CD4-positive, alpha-beta T cell treated with Interleukin-12 subunit alpha and Interleukin-12 subunit beta, for 1 hour (primary cell): Measurements from ENCODE around the gene DUSP23.

Experiments used
- DNase-seq: peaks from one replicate; pipeline ENCODE4 v3.0.0-alpha.2; 2020

DUSP23 gene

DNA sequence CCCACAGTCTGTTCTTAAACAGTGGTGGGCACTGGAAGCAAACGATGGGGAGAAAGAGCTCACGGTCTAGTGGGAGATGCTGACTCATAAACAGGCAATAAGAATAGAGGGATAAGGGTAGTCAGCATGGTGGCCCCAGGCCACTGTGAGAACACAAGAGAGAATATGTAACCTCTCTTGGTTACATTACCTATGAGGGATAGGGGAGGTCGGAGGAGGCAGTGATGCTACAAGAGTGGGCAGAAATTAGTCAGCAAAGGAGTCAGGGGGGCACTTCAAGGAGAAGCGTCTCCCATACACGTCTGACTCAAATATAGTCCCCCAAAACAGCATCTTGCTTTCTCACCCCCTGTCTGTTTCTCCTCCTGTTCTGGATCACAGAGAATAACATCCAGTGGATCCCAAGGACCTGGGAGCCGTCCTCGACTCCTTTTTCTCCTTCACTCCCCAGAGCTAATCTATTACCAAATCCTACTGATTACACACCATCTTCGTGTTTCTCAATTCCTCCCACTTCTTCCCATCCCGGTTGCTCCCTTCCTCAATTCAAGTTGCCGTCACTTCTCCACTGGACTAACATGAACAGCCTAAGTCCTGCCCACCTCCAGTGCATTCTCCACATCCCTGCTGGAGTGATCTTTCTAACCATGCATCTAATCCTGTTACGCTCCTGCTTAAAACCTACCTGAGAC is 48.0 kb downstream of the DUSP23 start:
- DNase-seq, result no peak

DNA sequence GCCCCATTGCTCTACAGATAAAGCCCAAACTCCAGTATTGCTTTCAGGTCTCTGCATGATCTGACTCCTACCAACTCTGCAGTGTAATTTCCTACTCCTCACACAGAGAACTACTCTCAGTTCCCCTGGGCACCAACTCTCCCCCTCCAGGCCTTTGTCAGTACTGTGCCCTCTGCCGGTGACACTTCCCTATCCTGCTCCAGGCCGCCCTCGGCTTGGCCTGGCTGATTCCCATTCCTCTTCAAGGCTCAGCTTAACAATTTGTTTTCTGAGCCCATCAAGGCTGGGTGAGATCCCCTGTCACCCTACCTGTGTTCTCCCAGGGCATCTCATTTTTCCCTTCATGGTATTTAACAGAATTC is 48.5 kb downstream of the DUSP23 start:
- DNase-seq, result peak; percentile 13

DNA sequence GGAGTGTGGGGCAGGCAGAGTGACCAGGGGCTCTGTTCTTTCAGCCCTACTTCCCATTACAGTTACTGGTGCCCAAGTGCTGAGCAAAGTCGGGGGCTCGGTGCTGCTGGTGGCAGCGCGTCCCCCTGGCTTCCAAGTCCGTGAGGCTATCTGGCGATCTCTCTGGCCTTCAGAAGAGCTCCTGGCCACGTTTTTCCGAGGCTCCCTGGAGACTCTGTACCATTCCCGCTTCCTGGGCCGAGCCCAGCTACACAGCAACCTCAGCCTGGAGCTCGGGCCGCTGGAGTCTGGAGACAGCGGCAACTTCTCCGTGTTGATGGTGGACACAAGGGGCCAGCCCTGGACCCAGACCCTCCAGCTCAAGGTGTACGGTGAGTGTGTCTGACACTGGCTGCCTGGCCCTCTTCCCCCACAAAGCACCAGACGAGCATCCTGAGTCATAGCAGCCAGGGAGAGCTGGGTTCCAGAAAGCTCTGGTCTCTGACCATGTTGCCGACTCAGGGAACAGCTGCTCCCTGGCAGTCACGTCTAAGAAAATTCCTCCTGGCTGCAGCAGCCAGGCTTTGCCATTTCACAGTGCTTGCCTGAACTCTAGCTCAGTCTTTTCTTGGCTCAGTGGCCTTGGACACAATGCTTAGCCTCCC is 49.2 kb downstream of the DUSP23 start:
- DNase-seq, result no peak

DNA sequence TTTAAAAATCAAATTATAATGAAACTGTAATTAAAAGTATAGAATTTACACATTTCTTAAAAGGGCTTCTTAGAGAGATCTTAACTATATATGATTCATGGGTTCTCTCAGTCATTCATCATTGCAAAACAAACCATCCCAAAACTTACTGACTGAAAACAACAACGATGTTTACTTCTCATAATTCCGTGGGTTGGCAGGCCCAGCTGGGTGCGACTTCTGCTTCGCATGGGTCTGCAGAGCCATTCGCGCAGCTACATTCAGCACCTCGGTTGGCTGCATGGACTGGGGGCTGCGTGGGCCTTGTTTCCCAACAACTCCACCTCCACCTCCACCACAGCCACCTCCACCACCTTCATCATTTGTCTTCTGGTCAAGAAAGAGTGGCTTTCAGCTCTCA is 50.0 kb downstream of the DUSP23 start:
- DNase-seq, result no peak

DNA sequence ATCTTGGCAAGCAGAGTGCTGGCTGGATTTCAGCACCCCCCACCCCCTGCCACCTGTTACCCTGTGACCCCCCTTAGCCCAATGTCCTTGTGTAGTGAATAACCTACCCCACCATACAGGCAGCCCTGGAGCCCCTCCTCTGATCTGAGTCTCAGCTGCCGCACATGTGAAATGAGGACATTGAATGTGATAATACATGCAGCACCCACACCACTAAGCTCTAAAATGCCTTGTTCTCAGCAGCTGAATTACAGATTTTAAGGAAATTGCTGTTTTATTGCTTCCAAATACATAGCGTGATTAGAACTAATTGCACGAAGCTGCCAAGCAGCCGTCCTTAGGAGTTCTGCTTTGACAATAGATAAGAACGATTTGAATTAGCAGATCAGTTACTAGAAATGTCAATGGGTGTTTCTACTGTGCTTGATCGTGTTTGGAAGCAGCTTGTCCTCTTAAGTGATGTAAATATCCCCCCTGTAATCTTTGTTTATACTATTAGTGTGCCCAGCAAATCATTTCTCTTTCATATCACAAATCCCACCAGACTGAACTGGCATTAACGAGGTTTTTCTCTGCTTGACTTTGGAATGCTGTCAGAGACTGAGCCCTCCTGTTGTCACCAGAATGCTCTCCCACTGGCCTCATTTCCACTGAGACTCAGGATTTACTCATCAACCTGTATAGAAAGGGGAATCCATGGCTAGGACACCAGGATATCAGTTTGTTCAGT is 50.8 kb downstream of the DUSP23 start:
- no peak for DNase-seq
